Measurements from ENCODE around the gene AUTS2. TPM values are rescaled to one million over a fixed set of nuclear protein-coding genes. Genes with fewer than 3 reads are reported as not detected.

The AUTS2 gene
- total RNA-seq, 1 donor from 2014 or later: 26.1 TPM

GRCh38 chr7:70044064-70044463 lies 445.8 kb downstream of the AUTS2 start:
- DNase-seq (ENCODE audit: low spot score) (no peak), ATAC-seq (no peak)

- no peak for DNase-seq (ENCODE audit: low spot score)
Observed at GRCh38 chr7:70044525-70044924, 446.2 kb downstream of the AUTS2 start.

GRCh38 chr7:70044981-70045380 lies 446.7 kb downstream of the AUTS2 start:
- DNase-seq (ENCODE audit: low spot score) (no peak), ATAC-seq (no peak)

More at GRCh38 chr7:70044525-70044924, 446.2 kb downstream of the AUTS2 start:
- no peak for ATAC-seq

- DNase-seq (ENCODE audit: low spot score) (no peak), ATAC-seq (no peak)
Observed at GRCh38 chr7:70047384-70047783, 449.1 kb downstream of the AUTS2 start.

- ATAC-seq: no peak
Observed at GRCh38 chr7:70047891-70048448, 449.7 kb downstream of the AUTS2 start.

GRCh38 chr7:70051726-70052125 lies 453.5 kb downstream of the AUTS2 start:
- ATAC-seq (no peak), DNase-seq (ENCODE audit: low spot score) (no peak)

More at GRCh38 chr7:70047891-70048448, 449.7 kb downstream of the AUTS2 start:
- no peak for DNase-seq (ENCODE audit: low spot score)

GRCh38 chr7:70052691-70053090 lies 454.4 kb downstream of the AUTS2 start:
- ATAC-seq (no peak), DNase-seq (ENCODE audit: low spot score) (no peak)

GRCh38 chr7:70053421-70053820 lies 455.1 kb downstream of the AUTS2 start:
- DNase-seq (ENCODE audit: low spot score) (no peak), ATAC-seq (no peak)

GRCh38 chr7:70053989-70054388 lies 455.7 kb downstream of the AUTS2 start:
- ATAC-seq (no peak), DNase-seq (ENCODE audit: low spot score) (no peak)

GRCh38 chr7:70056363-70056762 lies 458.1 kb downstream of the AUTS2 start:
- DNase-seq (ENCODE audit: low spot score) (no peak), ATAC-seq (no peak)

- ATAC-seq (no peak), DNase-seq (ENCODE audit: low spot score) (no peak)
Observed at GRCh38 chr7:70060298-70061068, 462.2 kb downstream of the AUTS2 start.

GRCh38 chr7:70063371-70063770 lies 465.1 kb downstream of the AUTS2 start:
- no peak for ATAC-seq
- no peak for DNase-seq (ENCODE audit: low spot score)

GRCh38 chr7:70063927-70064326 lies 465.7 kb downstream of the AUTS2 start:
- ATAC-seq: no peak
- DNase-seq (ENCODE audit: low spot score): no peak

- ATAC-seq (no peak), DNase-seq (ENCODE audit: low spot score) (no peak)
Observed at GRCh38 chr7:70066844-70067243, 468.6 kb downstream of the AUTS2 start.

GRCh38 chr7:70068531-70068930 lies 470.3 kb downstream of the AUTS2 start:
- DNase-seq (ENCODE audit: low spot score): no peak
- ATAC-seq: no peak

GRCh38 chr7:70069977-70070376 lies 471.7 kb downstream of the AUTS2 start:
- DNase-seq (ENCODE audit: low spot score) (no peak), ATAC-seq (no peak)

GRCh38 chr7:70071766-70072165 lies 473.5 kb downstream of the AUTS2 start:
- DNase-seq (ENCODE audit: low spot score) (peak; percentile 67), ATAC-seq (peak; percentile 92)

GRCh38 chr7:70072220-70072619 lies 473.9 kb downstream of the AUTS2 start:
- peak; percentile 64 for ATAC-seq
- no peak for DNase-seq (ENCODE audit: low spot score)

- ATAC-seq (no peak), DNase-seq (ENCODE audit: low spot score) (no peak)
Observed at GRCh38 chr7:70076325-70076724, 478.1 kb downstream of the AUTS2 start.

- DNase-seq (ENCODE audit: low spot score) (no peak), ATAC-seq (no peak)
Observed at GRCh38 chr7:70082099-70082611, 483.9 kb downstream of the AUTS2 start.

GRCh38 chr7:70091362-70091761 lies 493.1 kb downstream of the AUTS2 start:
- ATAC-seq: no peak

More at GRCh38 chr7:70091362-70091761, 493.1 kb downstream of the AUTS2 start:
- DNase-seq (ENCODE audit: low spot score): no peak
